D721Med (cell line): ENCODE results near the gene UQCRC2.
"Not testable (repeated sequence)": the region's sequence is repeated elsewhere in the genome, so short reads cannot be mapped to it uniquely, and the experiment has no call there.

Experiments
- DNase-seq: peaks from one replicate; pipeline ENCODE4 v3.0.0; 2011; ENCODE audit warnings: low spot score; ENCODE audit not compliant: insufficient read length
- FAIRE-seq: peaks from 2 replicates; lab custom pipeline; 2011; peaks lifted over from hg19 to GRCh38; lab: Jason Lieb, UNC
- TF ChIP-seq, protein P1 (sequence below): IDR thresholded peaks from 2 replicates; pipeline ENCODE4 v1.5.1; 2012; ENCODE audit warnings: mild to moderate bottlenecking, control low read depth; ENCODE audit not compliant: insufficient read depth; ENCODE audit errors: missing control alignments

UQCRC2 gene

DNA sequence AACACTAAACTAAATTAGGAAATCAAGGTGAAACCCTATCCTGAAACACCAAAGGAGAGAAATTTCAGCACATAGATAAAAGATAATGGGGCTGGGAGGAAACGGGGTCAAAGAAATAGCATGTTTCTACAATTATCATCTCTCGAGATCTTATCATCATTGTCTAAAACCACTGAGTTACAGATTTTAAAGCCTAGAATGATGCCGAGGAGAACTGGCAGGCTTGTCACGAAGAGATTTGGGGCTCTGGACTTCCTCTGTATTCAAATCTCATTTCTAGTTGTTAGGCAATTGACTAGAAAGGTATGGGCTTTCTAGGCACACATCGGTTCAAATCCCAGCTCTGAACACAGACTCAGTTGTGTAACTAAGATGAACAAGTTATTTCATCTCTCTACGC is 38.5 kb downstream of the UQCRC2 start:
- FAIRE-seq: no peak
- TF ChIP-seq, protein P1, sequence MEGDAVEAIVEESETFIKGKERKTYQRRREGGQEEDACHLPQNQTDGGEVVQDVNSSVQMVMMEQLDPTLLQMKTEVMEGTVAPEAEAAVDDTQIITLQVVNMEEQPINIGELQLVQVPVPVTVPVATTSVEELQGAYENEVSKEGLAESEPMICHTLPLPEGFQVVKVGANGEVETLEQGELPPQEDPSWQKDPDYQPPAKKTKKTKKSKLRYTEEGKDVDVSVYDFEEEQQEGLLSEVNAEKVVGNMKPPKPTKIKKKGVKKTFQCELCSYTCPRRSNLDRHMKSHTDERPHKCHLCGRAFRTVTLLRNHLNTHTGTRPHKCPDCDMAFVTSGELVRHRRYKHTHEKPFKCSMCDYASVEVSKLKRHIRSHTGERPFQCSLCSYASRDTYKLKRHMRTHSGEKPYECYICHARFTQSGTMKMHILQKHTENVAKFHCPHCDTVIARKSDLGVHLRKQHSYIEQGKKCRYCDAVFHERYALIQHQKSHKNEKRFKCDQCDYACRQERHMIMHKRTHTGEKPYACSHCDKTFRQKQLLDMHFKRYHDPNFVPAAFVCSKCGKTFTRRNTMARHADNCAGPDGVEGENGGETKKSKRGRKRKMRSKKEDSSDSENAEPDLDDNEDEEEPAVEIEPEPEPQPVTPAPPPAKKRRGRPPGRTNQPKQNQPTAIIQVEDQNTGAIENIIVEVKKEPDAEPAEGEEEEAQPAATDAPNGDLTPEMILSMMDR: no peak

GRCh38 chr16:21994856-21995465 is 41.8 kb downstream of the UQCRC2 start:
- FAIRE-seq: no peak
- no peak for DNase-seq
- TF ChIP-seq, protein P1: no peak

More for the DNA sequence above, 38.5 kb downstream of the UQCRC2 start:
- no peak for DNase-seq

DNA sequence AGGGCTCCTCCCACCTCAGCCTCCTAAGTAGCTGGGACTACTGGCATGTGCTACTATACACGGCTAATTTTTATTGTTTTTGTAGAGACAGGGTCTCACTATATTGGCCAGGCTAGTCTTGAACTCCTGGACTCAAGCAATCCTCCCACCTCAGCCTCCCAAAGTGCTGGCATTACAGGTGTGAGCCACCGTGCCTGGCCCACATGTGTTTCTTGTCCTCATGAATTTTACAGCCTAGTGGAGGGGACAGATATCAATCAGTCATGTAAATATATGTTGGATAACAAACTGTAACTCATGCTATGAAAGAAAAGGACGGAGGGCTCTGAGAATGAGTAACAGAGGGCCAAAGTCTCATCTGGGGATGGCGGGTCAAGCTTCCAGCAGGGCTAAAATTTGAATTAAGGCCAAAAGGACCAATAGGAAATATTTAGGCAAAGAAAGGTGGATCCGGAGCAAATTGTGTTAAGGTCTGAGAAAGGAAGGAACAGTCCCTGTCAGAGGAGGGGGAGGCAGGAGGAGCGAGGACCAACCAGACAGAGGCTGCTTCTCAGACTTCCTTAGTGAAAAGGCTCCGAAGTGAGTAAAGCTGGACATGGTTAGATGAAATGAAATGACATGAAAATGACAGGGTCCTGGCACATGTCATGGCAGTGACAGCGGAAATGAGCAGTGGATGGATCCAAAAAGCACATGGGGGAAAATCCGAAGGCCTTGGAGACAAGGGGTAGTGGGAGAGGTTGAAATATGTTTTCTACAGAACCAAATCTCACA is 43.9 kb downstream of the UQCRC2 start:
- DNase-seq: no peak
- TF ChIP-seq, protein P1: no peak
- FAIRE-seq: no peak

DNA sequence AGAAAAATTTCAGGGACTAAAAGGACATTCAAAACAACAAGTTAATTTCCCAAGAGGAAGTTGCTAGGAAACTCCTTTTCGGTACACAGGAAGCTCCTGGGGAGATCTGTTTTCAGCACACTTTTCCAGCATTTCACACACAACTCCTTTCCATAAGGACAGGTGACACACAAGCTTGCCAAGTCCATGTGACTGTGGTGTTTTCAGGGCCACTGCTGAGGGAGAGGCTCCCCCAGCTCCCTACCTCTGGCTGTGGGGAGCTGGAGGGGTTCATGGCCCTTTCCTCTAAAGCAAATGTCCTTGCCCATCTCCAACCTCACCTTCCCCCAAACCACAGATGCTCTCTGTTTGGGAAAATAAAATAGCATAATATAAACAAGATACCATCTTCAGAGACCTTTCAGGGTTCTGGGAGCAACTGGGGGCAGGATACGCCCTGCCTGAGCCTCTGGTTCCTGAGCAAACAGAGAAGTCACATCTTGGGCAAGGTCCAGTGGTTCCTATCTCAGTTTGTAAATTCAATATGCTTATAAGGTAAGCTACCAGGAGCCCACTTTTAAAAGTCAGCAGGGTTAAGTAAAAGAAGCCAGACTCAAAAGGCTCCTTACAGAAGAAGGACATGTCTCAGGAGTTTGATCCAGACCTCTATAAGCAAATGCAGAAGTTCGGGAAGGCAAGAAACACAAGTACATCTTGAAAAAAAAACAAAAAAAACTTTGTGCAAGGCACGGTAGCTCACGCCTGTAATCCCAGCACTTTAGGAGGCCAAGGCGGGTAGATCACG is 44.7 kb downstream of the UQCRC2 start:
- FAIRE-seq: no peak
- no peak for DNase-seq
- TF ChIP-seq, protein P1: no peak

DNA sequence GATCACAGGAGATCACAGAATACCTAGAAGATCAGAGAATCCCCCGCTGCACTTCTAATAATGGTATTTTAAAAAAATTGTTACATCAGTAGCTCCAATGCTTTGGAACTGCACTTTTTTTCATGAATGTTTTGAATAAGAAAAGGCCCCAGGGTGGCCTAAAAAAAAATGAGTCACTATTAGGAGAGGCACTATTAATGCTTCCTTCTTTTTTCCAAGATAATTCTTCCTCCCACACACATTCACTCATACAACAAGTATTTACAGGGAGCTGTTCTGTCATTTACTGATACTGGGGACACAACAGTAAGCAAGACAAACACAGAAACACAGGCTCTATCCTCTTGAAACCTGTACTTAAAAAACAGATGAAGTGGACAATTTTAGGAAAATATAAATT is 48.4 kb downstream of the UQCRC2 start:
- DNase-seq (no peak), FAIRE-seq (no peak)
- TF ChIP-seq, protein P1: no peak

DNA sequence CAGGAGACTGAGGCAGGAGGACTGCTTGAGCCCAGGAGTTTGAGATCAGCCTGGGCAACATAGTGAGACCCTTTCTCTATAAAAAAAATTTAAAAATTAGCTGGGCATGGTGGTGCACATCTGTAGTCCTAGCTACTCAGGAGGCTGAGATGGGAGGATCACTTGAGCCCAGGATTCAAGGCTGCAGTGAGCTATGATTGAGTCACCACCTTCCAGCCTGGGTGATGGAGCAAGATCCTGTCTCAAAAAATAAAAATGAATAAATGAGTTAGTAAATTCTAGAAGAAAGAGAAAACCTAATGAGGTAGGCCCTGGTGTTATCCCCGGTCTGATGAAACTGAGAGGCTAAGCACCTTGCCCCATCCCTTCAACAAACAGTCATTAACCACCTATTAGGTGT is 48.9 kb downstream of the UQCRC2 start:
- not testable (repeated sequence) for DNase-seq, FAIRE-seq

DNA sequence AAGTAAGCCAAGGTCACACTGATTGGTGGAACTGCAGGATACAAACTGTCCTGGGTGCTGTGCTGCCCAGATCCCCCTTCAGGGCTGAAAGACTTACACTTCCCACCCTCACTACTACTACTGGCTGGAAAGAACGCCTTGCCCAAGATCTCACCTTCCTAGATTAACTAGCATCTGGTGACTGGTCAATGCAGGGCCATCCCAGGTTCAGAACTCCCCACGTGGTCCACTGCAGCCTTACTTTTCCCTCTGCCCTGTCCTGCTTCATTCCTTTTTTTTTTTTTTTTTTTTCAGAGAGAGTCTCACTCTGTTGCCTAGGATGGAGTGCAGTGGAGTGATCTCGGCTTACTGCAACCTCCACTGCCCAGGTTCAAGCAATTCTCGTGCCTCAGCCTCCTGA is 50.0 kb downstream of the UQCRC2 start:
- DNase-seq (no peak), FAIRE-seq (no peak)
- TF ChIP-seq, protein P1: no peak
